Left forelimb (tissue), 1 donor: ENCODE data around the gene PRR33.
A peak's percentile ranks its signal among the peaks of the same experiment; 100 is the strongest.

Experiments used
- DNase-seq: peaks from one replicate; pipeline ENCODE4 v3.0.0-alpha.2; 2018; ENCODE audit warnings: low spot score

Gene PRR33

DNA sequence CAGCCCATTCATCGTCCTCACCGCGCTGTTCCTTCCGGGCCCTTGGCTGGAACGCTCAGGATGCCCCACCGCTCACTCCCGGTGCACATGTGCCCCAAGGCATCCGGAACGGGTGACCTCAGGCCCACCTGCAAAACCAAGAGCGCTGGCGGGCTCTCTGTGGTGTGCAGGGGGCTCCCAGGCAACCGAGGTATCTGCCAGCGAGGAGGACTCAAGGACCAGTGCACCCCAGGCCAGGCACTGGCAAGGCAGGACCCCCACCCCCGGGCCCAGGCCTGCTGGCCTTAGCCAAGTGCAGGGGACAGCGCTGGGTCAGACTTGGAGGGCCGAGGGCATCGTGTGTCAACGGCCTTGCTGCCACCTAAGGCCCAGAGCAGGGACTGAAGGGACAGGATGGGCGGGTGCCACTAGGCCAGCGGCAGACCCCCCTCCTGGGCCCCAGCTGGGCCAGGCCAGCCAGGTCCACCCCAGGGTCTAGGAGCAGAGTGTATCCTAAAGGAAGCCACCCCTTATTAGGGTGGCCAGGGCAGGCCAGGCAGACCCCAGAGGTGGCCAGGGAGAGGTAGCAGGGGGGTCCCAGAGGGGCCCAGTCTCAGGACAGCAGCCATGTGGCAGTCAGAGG, 36.3 kb upstream of the PRR33 start:
- no peak for DNase-seq

DNA sequence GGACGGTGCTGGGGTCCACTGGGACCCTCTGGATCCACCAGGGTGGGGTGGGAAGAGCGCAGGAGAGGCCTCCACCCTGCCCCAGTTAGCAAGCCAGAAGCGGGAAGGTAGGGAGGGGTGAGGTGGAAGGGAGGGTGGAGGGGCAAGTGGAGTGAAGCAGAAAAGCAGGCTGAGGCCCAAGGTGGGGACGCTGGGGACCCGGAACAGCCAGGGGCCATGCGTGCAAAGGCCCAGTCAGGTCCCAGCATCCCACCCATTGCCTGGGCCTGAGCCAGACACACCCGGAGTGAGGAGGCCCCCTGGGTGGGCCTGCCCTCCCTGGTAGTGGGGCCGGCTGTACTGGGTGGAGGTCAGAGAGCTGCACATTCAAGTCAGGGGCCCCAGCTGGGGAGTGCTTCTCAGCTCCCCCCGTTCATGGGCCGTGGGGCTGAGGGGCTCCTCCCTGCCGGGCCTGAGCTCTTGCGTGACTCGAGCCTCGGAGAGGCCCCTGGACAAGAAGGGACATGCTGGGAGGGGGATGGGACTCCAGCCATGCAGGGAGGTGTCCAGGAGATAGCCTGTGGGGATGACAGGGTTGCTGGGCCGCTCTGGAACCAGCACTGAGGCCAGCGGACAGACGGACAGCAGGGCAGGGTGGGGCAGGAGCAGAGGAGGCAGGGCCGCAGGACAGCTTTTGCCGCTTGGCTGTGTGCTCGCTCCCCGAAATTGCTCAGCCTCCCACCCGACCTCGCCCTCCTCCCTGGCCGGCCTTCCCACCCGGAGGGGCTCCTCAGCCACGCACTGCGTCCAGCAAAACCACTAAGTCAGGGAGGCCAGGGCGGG, 35.5 kb upstream of the PRR33 start:
- DNase-seq: peak; percentile 82

DNA sequence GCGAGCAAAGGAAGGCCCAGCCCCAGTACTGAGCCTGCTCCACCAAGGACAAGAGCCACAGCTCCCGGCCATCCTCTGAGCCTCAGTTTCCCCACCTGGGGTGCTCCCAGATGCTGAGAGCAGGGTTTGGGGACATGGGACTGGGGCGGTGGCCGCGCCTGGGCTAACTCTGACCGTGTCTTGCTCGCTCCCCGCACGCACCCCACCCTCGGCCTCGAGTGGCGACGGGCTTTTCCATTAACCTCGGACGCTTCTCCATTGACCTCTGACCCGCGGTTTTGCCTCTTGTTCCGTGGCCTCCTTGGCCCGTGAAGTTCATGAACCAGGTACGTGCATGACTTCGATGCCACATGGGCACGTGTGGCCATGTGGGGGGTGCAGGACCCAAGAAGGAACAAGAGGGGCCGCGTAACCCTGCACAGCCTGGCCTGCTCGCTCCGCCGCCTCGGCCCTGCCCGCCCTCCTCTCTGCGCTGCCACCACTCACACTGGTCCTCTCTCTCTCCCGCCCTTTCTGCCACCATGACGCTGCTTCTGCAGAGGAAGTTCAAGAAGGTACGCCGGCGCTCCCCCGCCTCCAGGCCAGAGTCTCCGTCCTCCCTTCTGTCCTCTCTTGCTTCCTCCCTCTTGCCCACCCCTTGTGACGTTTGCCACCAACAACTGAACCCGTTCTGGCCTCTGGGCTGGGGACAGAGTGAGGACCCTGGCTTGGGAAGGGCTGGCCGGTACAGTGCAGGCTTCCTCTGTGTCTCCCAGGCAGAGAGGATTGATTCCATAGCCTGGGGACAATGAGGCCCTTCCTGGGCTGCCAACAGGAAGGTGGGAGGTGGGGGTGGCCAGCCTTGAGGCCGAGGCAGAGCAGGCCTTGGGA, 34.7 kb upstream of the PRR33 start:
- DNase-seq: no peak

DNA sequence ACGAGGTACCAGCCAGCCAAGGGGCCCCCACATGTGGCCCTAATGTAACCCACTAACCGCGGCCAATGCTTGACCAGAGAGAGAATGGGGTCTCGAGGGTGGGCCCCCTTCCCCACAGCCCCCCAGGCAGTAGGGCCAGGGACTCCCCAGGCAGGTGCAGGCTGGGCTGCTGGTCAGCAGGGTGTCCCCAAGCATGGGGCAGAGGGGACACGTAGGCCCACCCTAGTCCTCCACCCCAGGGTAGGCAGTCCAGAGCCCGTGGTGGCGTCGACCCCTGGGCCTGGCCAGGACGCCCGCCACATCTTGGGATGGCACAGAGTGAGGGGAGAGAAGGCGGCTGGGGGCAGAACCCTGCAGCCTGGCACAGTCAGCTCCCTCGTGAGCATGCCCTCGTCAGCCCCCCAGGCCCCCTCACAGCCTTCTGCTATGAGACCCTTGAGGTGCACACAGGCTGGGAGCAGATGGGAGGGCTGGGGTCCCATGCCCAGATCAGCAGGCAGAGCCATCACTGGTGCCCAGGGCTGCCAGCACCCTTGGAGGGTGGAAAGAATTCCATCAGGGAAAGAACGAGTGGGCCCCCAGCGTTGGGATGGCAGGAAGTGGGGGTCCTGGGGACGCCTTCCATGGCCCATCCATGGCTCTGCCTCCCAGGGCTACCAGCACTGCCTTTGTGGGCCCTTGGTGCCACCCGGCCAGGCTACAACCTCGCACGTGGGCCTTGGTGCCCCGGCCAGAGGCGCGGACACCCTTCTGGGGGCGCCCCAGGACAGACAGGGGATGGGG, 33.9 kb upstream of the PRR33 start:
- no peak for DNase-seq

DNA sequence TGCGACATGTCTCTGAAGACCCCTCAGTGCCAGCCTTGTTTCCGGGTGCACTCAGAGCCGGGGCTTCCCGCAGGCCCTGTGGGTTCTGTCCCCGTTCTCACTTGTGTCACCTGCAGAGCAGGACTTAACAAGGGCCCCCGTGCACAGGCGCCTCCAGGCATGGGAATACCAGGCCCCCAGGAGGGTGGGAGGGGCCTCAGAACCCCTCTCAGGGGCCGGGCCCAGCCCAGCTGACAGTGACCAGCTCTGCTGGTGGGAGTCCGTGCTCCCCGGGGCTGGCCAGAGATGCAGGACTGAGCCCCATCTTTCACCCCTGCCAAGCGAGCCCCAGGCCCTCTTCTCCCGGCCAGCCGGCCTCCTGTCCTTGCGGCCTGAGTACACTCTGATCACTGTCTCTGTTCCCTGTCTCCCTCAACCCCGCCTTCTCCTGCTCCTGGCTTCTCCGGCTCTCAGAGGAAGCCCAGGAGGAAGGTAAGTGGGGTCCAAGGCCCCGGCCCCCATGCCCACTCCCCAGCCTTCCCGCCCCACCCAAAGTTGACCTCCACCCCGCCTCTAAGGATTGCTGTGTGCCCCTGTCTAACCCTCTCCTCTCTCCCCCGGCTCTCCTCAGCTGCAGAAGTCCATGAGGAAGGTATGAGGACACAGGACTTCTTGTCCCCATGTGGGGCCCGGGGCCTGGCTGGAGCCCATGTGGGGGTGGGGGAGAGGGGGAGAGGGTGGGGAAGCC, 33.1 kb upstream of the PRR33 start:
- DNase-seq: no peak

DNA sequence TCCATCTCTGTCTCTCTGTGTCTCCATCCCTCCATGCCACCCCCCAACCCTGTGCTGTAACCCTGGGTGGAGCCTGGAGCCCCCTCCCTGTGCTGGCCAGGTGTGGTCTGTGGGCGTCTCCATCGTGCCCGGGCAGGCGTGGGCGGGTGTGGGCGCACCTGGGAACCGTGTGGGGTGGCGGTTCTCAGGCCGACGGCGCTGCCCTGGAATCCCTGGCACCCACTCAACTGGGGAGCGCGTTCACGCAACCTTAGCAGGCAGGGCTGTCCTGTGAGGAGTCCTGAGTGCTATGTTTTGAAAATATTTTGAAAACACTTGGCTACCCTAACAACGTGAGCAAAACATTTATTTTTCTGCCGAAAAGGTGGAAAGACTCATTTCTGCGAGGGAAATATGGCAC, 32.5 kb upstream of the PRR33 start:
- no peak for DNase-seq

DNA sequence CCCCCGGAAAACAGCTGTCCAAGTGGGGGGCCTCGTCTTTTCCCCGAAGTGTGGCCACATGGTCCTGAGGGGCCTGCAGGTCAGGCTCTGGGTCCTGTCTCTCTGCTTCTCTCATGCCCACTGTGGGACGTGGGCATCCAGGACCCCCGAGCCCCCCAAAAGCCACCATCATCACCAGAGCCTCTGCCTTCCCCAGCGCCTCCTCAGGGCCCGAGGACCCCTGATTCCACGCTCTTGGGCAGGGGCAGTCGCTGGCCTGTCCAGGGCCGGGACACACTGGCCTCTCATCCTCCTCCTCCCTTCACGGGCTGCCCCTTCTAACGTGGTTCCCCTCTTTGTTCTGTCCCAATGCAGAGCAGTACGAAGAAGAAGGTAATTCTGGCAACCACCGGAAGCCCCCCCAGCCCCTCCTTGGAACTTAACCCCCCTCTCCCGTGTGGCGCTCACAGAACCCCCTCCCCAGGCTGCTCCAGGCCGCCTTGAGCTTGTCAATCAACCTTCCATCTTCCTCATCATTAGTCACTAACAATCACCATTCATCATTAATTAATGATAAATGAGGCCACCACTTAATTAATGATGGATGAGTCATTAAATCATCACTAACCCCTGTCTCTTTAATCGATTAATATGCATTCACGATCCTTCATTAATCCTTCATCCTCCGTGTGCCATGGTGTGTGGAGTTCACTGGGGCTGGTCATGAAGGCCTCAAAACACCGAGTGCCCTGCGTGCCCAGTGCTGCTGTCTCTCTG, 31.7 kb upstream of the PRR33 start:
- no peak for DNase-seq

DNA sequence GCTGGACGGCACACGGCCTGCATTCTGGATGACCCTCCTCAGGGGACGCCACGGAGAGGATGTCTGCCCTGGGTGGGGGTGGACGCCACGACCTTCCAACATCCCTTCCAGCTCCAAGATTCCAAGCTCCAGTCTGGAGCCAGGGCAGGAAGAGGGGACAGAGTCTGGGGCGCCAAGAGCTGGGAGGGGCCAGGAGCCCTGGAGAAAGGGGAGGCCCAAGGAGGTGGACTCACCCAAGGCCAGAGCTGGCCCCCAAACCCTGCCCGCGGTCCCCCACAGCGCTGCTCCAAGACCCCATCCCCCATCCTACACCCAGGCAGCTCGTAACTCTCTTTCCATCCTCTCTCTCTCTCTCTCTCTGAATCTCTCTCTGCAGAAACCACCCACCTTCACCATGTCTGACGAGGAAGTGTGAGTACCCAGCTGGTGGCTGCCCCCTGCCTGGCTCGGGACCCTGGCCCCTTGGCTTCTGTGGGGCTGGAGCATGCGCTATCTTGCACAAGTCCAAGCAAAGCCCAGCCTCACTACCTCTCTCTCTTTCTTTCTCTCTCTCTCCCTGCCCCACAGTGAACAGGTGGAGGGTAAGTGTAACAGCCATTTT, 30.9 kb upstream of the PRR33 start:
- DNase-seq: no peak

DNA sequence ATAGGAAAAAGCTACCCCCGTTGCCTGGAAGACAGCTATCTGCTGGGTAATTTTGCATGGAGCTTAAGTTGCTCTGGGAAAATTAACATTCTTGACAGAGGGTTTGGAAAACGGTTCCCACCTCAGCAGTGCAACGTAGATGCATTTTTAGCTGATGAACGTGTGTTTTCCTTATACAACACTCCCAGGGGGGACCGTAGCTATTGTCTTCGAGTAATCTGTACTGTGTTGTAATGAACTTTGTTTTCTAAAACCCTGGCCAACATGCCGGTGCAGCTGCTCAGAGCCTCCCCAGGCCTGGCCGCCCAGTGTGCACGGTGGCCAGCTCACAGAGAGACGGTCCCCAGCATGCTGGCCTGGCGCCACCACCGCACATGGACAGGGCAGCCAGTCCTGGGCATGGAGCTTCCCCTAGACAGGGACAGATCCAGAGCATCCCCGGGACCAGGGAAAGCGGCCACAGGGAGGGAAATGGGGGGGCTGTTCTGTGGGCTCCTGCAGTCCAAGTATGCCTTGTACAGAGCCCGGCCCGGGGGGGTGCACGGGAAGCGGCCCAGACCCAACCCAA, 30.0 kb upstream of the PRR33 start:
- peak; percentile 89 for DNase-seq

DNA sequence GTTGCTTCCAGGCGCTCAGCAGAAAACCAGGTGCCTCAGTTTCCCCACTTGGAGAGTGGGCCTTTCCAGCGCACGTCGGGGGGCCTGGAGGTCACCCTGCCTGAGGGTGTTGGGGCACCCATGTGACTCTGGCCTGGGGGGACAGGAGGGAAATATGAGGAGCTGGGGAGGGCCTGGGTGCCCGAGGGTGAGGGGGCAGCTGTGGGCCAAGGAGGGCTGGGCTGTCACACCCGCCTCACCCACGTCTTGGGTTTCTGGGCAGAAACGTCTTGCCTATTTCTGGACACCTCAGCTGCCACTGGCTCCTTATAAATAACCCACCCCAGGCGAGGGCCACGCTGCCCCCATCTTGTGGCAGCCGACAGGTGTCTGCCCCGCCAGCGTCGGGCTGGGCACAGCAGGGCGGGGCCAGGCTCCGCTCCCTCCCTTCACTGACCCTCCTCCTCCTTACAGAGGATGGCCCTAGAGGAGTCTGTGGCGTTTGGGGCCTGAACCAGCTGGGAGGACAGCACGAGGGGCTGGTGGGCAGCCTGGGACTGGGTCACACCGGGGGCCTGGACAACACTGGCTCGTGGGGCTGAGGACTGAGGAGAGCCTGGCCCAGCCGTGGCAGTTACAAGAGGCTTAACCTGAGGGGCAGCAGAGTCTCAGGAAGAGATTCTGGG, 29.3 kb upstream of the PRR33 start:
- DNase-seq: no peak

DNA sequence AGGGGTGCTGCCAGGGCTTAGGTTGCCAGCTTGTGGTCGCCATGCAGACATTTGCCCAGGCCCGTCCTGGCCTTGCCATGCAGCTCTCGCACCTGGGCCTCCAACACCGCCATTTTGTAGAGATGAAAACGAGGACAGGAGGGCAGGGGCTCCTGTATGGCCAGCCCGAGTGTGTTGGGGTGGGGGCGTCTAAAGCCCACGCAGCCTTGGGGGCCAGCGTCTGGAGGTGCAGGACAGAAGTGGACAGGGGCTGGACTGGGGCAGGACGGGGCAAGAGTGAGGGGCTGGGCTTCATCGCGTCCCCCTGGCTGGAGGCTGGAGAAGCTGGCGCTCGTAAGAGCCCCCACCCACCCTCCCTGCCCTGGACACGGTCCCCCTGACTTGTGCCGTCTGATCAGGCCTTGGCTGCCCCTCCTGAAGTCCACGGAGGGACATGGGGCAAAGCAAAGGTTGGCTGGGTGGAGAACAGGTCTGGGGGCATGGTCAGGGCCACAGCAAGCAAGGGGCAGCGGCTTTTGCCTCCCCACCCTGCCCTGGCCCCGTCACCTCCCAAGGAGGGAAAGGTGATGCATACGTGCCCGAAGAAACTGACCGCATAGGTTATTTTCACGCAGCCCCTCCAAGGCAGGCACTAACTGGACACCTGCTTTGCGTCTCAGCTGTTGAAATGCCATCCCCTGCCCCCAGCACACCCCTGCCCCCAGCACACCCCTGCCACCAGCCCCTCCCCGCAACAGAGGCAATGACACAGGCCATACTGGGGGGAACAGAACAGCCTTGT, 28.6 kb upstream of the PRR33 start:
- no peak for DNase-seq

DNA sequence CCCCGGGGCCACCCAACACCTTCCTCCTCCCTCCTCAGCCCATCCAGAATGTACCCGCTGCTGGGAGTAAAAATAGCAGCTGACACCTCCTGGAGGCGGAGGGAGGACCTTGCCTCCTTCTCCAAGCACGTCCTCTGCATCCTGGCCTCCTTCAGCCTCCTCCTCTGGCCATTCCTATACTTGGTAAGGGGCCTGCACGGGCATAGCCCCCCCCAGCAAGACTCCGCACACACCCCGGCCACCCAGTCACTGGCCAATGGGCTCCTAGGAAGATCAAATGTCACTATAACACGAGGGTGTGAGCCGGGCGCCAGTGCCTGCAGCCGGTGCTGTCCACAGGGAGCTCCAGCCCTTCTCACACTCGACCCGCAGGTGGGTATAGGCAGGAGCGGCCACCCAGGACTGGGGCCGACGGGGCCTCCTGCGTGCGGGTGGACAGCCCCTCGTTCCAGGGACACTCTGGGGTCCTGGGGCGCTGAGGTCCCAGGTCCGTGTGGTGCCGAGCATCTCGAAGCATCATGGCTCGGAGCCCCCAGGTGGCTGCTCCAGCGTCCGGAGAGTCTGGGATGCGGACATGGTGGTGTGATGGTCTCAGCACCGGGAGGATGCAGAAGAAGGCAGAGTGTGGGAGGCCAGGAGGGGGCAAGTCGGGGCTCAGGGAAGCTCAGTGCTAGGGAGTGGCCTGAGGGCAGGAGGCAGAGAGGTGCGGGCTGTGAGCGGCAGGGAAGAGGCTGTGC, 27.9 kb upstream of the PRR33 start, which contains the start of gene TNNT3:
Gene TNNT3, plus strand, starts transcription at position 313 of the 737 bp plus-strand sequence. CDS start 3,172 bp downstream, outside the sequence.
- DNase-seq: no peak

DNA sequence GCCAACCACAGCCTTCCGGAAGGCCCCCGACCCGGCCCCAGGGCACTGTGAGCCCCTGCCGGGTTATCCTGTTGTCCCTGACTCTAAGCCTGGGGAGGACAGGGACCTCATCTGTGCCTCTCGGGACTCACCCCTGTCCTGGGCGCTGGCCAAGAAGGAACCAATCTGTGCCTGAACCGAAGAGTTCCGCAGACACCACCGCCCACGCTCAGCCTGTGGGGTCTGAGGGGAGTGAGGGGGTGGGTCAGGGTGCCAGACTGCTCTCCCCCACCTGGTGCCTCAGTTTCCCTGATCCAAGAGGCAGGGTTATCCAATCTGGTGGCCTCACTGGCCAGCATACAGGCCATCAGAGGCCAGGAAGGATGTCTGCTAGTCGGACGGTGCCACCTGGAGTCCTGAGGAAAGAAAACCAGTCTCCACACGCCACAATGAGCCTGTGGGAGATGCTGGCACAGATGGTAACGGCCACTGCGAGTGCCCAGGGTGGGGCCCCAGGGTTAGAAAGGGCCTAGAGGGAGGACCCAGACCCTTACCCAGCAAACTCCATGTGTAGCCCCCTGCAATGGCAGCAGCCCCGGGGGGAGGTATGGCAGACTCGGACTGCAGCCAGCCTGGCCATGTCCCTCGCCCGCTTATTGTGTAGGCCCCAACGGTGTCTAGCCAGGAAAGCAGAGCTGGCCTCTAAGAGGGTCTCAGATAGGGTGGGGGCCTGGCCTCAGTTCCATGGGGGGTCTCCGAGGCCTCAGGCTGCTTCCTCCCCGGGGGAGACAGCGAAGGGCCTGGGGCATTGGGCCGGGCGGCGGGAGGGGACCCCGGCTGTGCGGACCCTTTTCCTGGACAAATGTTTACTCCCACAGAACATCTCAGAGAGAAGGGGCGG, 27.0 kb upstream of the PRR33 start:
- no peak for DNase-seq

DNA sequence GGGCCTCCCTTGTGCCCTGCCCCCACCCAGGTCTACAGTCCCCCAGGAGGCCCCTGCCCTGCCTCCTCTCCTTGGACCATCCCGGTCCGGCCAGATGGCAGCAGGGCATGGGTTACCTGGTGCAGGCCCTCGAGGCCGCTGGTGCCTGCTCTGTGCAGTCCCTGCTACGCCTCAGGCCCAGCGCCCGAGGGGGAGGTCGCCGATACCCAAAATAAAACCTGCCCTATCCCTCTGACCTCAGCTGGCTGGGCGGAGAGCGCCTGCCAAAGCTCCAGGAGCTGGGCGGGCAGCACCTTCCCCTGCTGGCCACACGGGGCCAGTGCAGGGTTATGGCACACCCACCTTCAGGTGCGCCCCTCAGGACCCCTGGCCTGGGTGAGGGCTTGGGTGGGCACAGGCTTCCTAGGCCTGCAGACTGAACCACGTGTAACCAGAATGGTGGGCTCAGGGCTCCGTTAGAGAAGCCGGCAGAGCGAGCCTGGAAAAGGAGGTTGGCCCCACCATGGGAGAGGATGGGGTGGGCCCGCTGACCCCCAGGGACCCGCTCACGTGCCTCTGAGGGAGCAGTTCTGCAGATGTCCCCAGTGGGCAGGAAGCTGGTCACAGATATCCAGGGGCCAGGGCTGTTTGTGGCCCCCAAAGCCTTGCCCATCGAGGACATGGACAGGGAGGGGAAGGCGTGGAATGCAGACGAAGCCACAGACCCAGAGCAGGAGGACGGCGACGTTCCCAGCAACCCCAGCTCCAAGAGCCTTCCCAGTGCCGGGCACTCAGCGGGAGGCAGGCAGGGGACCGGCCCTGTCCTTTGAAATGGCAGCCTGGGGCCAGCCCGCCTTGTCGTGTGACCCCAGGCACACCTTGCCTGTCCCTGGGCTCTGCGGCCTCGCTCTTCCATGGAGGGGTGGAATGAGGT, 26.1 kb upstream of the PRR33 start:
- no peak for DNase-seq

DNA sequence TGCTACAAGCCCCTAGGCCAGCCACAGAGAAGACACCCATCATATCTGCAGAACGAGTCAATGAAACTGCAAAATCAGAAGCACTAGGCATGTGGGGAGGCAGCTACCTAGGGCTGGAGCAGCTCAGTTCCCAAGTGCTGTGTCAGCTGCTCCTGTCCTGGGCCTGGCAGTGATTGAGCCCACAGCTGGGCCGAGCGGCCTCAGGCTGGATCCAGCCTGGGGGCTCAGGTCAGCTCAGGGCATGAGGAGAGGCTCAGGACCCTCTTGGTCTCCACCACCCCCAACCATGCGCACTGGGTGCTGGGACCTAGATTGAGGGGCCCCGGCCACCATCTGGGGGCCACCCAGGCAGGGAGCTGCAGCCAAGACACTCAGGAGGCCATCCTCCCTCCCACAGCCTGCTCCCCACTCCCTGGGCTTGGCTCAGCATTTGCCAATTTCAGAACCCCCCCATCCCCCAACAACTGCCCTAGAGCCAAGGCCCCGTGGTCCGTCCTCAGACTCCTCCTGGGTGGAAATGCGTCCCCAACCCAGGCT, 25.4 kb upstream of the PRR33 start:
- DNase-seq: no peak
